Activated B cell treated with CpG ODN at 0.5 μM for 24 hours (primary cell): Measurements from ENCODE around the gene GABRB3. TPM values are rescaled to one million over a fixed set of nuclear protein-coding genes. Genes with fewer than 3 reads are reported as not detected.

Experiments
- ATAC-seq: fragments of 200-7000 bp; cut with Tn5 transposase; one replicate; pipeline ENCODE4 v1.10.0; 2021; ENCODE audit warnings: low read depth, mild to moderate bottlenecking, moderate library complexity
- CTCF ChIA-PET: fragments of 350-600 bp; sonication (Branson Sonifier 250); formaldehyde crosslinking; loops from one replicate; lab custom pipeline; 2021; ENCODE audit warnings: antibody characterized with exemption; lab: Charles Lee
- POLR2A ChIA-PET: fragments of 350-600 bp; sonication (Branson Sonifier 250); formaldehyde crosslinking; loops from one replicate; lab custom pipeline; 2021; ENCODE audit warnings: antibody characterized with exemption; lab: Charles Lee
- DNase-seq: peaks from one replicate; pipeline ENCODE4 v3.0.0; 2022
- H3K27ac Mint-ChIP-seq: one replicate; pipeline ENCODE4 v1.8.0; 2020; ENCODE audit warnings: mixed read lengths
- H3K27me3 Mint-ChIP-seq: one replicate; pipeline ENCODE4 v1.8.0; 2021; ENCODE audit warnings: mixed read lengths
- H3K36me3 Mint-ChIP-seq: one replicate; pipeline ENCODE4 v1.8.0; 2021; ENCODE audit warnings: low read depth, mixed read lengths
- H3K4me1 Mint-ChIP-seq: one replicate; pipeline ENCODE4 v1.8.0; 2021; ENCODE audit warnings: mixed read lengths
- H3K4me3 Mint-ChIP-seq: one replicate; pipeline ENCODE4 v1.8.0; 2020; ENCODE audit warnings: mild to moderate bottlenecking, mixed read lengths
- H3K9me3 Mint-ChIP-seq: one replicate; pipeline ENCODE4 v1.8.0; 2020; ENCODE audit warnings: mixed read lengths
- intact Hi-C: fragments of 100-400 bp; cut with micrococcal nuclease; formaldehyde crosslinking; loops from one replicate; pipeline ENCODE4 v1.15.1; 2024
- total RNA-seq: library from RNA; stranded (reverse); gene quantifications from 2 replicates; pipeline ENCODE4 v1.2.3, GENCODE V29; 2022
- TF ChIP-seq, protein P1 (sequence below): fragments of 200-600 bp; IDR thresholded peaks from one replicate; pipeline ENCODE4 v1.8.0; 2022; ENCODE audit warnings: antibody characterized with exemption, mild to moderate bottlenecking

The GABRB3 gene
- total RNA-seq, 1 donor from 2014 or later, result not detected

DNA sequence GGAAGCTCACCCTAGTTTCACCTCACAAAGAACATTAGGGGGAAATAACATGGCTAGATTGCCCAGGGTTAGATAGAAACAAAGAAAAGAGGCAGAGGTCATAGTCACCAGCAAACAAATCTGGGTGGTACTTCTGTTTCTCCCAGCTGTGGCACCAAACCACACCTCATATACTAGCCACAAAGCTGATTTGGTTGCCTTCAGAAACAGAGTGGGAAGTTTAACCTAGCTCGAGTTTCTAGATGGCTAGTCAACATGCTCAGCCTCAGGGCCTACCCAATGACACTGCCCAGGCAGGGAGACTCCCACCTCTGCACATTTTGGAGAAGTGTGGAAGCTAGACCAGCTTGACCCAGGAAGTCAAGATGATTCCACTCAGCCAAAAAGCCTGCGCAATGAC is 174.2 kb downstream of the GABRB3 start:
- intact Hi-C loops, result no loop called here
- ATAC-seq (no peak), DNase-seq (no peak)
- no peak overlapping the region for H3K27ac Mint-ChIP-seq
- no peaks in the 10 kb centered on the region for H3K4me1 Mint-ChIP-seq
- H3K27me3 Mint-ChIP-seq, result no peaks in the 10 kb centered on the region
- ChIA-PET POLR2A (no interaction called here), CTCF (no interaction called here)
- H3K9me3 Mint-ChIP-seq, result peaks cover 24% of the 10 kb centered on the region
- H3K4me3 Mint-ChIP-seq, result no peak overlapping the region
- no peaks in the 10 kb centered on the region for H3K36me3 Mint-ChIP-seq
- TF ChIP-seq, protein P1, sequence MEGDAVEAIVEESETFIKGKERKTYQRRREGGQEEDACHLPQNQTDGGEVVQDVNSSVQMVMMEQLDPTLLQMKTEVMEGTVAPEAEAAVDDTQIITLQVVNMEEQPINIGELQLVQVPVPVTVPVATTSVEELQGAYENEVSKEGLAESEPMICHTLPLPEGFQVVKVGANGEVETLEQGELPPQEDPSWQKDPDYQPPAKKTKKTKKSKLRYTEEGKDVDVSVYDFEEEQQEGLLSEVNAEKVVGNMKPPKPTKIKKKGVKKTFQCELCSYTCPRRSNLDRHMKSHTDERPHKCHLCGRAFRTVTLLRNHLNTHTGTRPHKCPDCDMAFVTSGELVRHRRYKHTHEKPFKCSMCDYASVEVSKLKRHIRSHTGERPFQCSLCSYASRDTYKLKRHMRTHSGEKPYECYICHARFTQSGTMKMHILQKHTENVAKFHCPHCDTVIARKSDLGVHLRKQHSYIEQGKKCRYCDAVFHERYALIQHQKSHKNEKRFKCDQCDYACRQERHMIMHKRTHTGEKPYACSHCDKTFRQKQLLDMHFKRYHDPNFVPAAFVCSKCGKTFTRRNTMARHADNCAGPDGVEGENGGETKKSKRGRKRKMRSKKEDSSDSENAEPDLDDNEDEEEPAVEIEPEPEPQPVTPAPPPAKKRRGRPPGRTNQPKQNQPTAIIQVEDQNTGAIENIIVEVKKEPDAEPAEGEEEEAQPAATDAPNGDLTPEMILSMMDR, result no peak

DNA sequence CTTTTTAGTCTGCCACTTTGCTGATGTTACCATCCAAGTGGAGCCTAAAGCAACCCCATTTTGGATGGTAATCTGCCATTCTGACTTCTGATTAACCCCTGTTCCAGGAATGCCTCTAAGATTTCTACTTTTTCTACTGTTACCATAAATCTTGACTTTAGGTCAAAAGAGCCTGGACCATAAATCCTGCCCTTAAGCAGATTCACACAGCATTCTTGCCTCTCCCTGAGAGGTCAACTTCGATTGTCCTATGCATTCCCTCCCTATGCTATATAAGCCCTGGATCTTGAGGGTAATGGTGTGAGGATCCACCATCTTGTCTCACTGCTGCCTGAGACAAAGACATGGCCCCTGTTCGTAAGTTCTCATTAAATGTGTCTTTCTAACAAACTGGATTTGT is 177.3 kb downstream of the GABRB3 start:
- ATAC-seq (no peak), DNase-seq (no peak)
- H3K36me3 Mint-ChIP-seq, result no peaks in the 10 kb centered on the region
- H3K4me1 Mint-ChIP-seq, result no peaks in the 10 kb centered on the region
- H3K4me3 Mint-ChIP-seq, result no peak overlapping the region
- H3K27ac Mint-ChIP-seq, result no peak overlapping the region
- POLR2A ChIA-PET, result no interaction called here
- peaks cover 15% of the 10 kb centered on the region for H3K9me3 Mint-ChIP-seq
- H3K27me3 Mint-ChIP-seq, result no peaks in the 10 kb centered on the region
- CTCF ChIA-PET, result no interaction called here
- intact Hi-C loops, result no loop called here
- TF ChIP-seq, protein P1, result no peak

DNA sequence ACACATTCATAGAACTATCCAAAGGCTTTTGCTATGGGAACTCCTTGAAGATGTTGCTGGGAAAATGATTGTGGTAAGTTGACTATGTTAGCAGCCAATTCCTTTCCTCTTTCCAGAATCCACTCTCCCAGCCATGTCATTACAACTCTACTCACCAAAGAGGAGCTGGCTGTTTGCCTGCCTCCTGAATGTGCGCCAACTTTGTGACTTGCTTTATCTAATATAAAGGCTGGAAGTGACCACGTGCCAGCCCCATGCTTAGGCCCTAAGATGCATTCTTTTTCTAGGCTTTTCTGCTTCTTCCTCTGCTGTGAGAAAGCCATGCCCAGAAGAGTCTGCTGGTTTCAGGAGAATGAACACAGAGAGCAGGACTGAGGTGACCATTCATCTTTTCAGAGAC is 182.2 kb downstream of the GABRB3 start:
- no peaks in the 10 kb centered on the region for H3K36me3 Mint-ChIP-seq
- no peaks in the 10 kb centered on the region for H3K4me1 Mint-ChIP-seq
- ATAC-seq (no peak), DNase-seq (no peak)
- peaks cover 5% of the 10 kb centered on the region for H3K9me3 Mint-ChIP-seq
- H3K4me3 Mint-ChIP-seq, result no peak overlapping the region
- H3K27ac Mint-ChIP-seq, result no peak overlapping the region
- TF ChIP-seq, protein P1, result no peak
- intact Hi-C loops, result no loop called here
- CTCF ChIA-PET, result no interaction called here
- POLR2A ChIA-PET, result no interaction called here
- no peaks in the 10 kb centered on the region for H3K27me3 Mint-ChIP-seq

DNA sequence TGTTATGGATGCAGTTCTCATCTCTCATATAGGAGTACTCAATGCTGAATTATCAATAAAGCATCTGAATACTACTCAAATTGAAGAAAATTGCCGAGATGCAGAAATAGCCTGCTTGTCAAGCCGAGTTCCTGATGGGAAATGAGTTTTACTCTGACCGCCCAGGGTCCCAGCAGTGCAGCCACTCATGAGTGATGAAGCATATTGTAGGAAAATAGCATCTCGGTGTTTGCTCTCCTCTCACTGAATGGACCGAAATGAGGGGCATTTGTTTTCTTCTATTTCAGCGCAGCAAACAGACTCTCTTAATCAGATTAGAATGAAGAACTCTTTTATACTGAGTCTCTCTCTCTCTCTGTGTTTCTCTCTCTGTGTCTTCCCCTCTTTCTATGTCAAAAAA is 190.0 kb downstream of the GABRB3 start:
- ChIA-PET CTCF (no interaction called here), POLR2A (no interaction called here)
- Mint-ChIP-seq H3K4me3 (no peak overlapping the region), H3K36me3 (no peaks in the 10 kb centered on the region), H3K9me3 (peaks cover 17% of the 10 kb centered on the region), H3K27me3 (no peaks in the 10 kb centered on the region), H3K27ac (no peak overlapping the region), H3K4me1 (no peaks in the 10 kb centered on the region)
- ATAC-seq (no peak), DNase-seq (no peak)
- TF ChIP-seq, protein P1, result no peak
- intact Hi-C loops, result no loop called here

DNA sequence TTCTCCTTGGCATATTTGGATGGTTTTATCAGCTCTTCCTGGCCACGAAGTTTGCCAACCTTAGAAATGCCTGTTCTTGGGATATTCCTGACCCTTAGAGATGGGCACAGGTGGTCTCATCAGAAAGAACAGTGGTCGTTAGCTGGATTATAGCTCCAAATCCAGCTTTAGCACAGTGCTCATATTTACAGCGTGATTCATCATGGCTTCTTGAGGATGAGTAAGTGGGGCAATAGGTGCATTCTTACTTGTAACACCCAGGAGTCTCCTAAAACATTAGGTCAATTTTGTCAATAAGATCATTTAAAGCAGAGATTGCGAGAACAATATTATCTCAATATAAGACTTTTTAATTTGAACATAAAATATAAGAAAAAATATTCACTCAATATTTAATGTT is 191.9 kb downstream of the GABRB3 start:
- H3K27me3 Mint-ChIP-seq, result no peaks in the 10 kb centered on the region
- H3K36me3 Mint-ChIP-seq, result no peaks in the 10 kb centered on the region
- peaks cover 21% of the 10 kb centered on the region for H3K9me3 Mint-ChIP-seq
- TF ChIP-seq, protein P1, result no peak
- H3K27ac Mint-ChIP-seq, result no peak overlapping the region
- DNase-seq, result no peak
- CTCF ChIA-PET, result no interaction called here
- intact Hi-C loops, result no loop called here
- ATAC-seq, result no peak
- no peaks in the 10 kb centered on the region for H3K4me1 Mint-ChIP-seq
- no peak overlapping the region for H3K4me3 Mint-ChIP-seq
- POLR2A ChIA-PET, result no interaction called here
